Measurements from ENCODE around the gene ARRDC4.

- TF ChIP-seq, protein P1, sequence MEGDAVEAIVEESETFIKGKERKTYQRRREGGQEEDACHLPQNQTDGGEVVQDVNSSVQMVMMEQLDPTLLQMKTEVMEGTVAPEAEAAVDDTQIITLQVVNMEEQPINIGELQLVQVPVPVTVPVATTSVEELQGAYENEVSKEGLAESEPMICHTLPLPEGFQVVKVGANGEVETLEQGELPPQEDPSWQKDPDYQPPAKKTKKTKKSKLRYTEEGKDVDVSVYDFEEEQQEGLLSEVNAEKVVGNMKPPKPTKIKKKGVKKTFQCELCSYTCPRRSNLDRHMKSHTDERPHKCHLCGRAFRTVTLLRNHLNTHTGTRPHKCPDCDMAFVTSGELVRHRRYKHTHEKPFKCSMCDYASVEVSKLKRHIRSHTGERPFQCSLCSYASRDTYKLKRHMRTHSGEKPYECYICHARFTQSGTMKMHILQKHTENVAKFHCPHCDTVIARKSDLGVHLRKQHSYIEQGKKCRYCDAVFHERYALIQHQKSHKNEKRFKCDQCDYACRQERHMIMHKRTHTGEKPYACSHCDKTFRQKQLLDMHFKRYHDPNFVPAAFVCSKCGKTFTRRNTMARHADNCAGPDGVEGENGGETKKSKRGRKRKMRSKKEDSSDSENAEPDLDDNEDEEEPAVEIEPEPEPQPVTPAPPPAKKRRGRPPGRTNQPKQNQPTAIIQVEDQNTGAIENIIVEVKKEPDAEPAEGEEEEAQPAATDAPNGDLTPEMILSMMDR (IDR thresholded peaks at IDR 0.05): no peak
- no peak for TF ChIP-seq POLR2A (IDR thresholded peaks at IDR 0.05)
Observed at GRCh38 chr15:97944724-97945123, 15.8 kb upstream of the ARRDC4 start.
